Astrocyte of the spinal cord (primary cell): ENCODE data around the gene AP1S1.

ENCODE experiments used
- DNase-seq: peaks from one replicate; pipeline ENCODE4 v3.0.0; 2011; ENCODE audit warnings: low read depth, low spot score
- H3K4me3 ChIP-seq: 2 replicates; pipeline ENCODE4 v1.5.1; 2011; ENCODE audit warnings: low read depth, mild to moderate bottlenecking, low read length, moderate library complexity
- CTCF ChIP-seq: IDR thresholded peaks from 2 replicates; pipeline ENCODE4 v1.5.1; 2012; ENCODE audit warnings: low read depth, mild to moderate bottlenecking, low read length, inconsistent platforms
- in situ Hi-C: cut with HindIII; loops from 2 replicates; pipeline ENCODE4 v1.10.0; 2017; ENCODE audit warnings: low sequenced_read_pairs

Gene AP1S1

GRCh38 chr7:101175664-101176063 lies 21.4 kb downstream of the AP1S1 start:
- in situ Hi-C loops: no loop called here
- no peak overlapping the region for H3K4me3 ChIP-seq
- DNase-seq: no peak
- no peak for TF ChIP-seq CTCF

- no peak for TF ChIP-seq CTCF
- in situ Hi-C loops: no loop called here
- no peak overlapping the region for H3K4me3 ChIP-seq
- no peak for DNase-seq
Measured at GRCh38 chr7:101177644-101178043, 23.4 kb downstream of the AP1S1 start.

- in situ Hi-C loops: no loop called here
- no peak overlapping the region for H3K4me3 ChIP-seq
- no peak for TF ChIP-seq CTCF
- no peak for DNase-seq
Measured at GRCh38 chr7:101179117-101179516, 24.8 kb downstream of the AP1S1 start.

- no peak for DNase-seq
- H3K4me3 ChIP-seq: no peak overlapping the region
- no peak for TF ChIP-seq CTCF
- in situ Hi-C loops: no loop called here
Measured at GRCh38 chr7:101179713-101180112, 25.4 kb downstream of the AP1S1 start.

GRCh38 chr7:101180130-101180755 lies 26.0 kb downstream of the AP1S1 start, which contains the start of gene NAT16:
Gene NAT16 (minus strand): TSS chr7:101180293. CDS start chr7:101174807, 5,486 bp downstream.
- H3K4me3 ChIP-seq: no peak within 1 kb of the TSS
- no peak for DNase-seq
- in situ Hi-C loops: no loop called here
- no peak for TF ChIP-seq CTCF

GRCh38 chr7:101185258-101185839 lies 31.1 kb downstream of the AP1S1 start:
- in situ Hi-C loops: no loop called here
- H3K4me3 ChIP-seq: no peak overlapping the region
- TF ChIP-seq CTCF: no peak
- peak; percentile 19 for DNase-seq

- no peak for DNase-seq
- no peak overlapping the region for H3K4me3 ChIP-seq
- no peak for TF ChIP-seq CTCF
- in situ Hi-C loops: no loop called here
Measured at GRCh38 chr7:101186194-101186593, 31.9 kb downstream of the AP1S1 start.
